Endothelial cell of umbilical vein (primary cell): ENCODE measurements around the gene HDAC10. TPM values are rescaled to one million over a fixed set of nuclear protein-coding genes. Genes with fewer than 3 reads are reported as not detected.

ENCODE experiments used
- BruUV-seq: library from RNA; stranded (reverse); fragments of 400-500 nt; replicated peaks from 2 replicates; lab custom pipeline; 2021; lab: Mats Ljungman, UMichigan
- CTCF ChIA-PET: fragments of 300-600, 350-600 bp; sonication (Branson Sonifier 250); formaldehyde crosslinking; loops from one replicate; lab custom pipeline; 2021; ENCODE audit warnings: antibody characterized with exemption, inconsistent platforms; lab: Charles Lee
- POLR2A ChIA-PET: fragments of 300-600, 350-600 bp; sonication (Branson Sonifier 250); formaldehyde crosslinking; loops from one replicate; lab custom pipeline; 2021; ENCODE audit warnings: antibody characterized with exemption, inconsistent platforms; lab: Charles Lee
- DNase-seq: peaks from one replicate; pipeline ENCODE4 v3.0.0-alpha.2; 2011; ENCODE audit warnings: low read depth, low spot score
- FAIRE-seq: peaks from 2 replicates; lab custom pipeline; 2011; peaks lifted over from hg19 to GRCh38; lab: Jason Lieb, UNC
- H2AFZ ChIP-seq: 2 replicates; pipeline ENCODE4 v1.6.0; 2012; ENCODE audit warnings: low read depth, low read length, control low read depth, inconsistent platforms
- H3K27ac ChIP-seq: 2 replicates; pipeline ENCODE4 v1.5.1; 2011; ENCODE audit warnings: low read depth, mild to moderate bottlenecking, control low read depth, low read length, moderate library complexity; ENCODE audit not compliant: insufficient read depth
- H3K27me3 ChIP-seq, 2 experiments: 2 replicates each; pipeline versions ENCODE4 v1.6.0 to v1.6.1; 2011; ENCODE audit warnings: low read length in 2 of 2, mixed read lengths in 1 of 2; ENCODE audit not compliant: control insufficient read depth in 2 of 2, insufficient read depth in 2 of 2
- H3K36me3 ChIP-seq, 2 experiments: 2 replicates in 1 of 2; 3 replicates in 1 of 2; pipeline ENCODE4 v1.5.1; 2011; ENCODE audit warnings: low read length in 2 of 2, mild to moderate bottlenecking in 1 of 2, moderate library complexity in 1 of 2; ENCODE audit not compliant: control insufficient read depth in 2 of 2, insufficient read depth in 2 of 2; ENCODE audit errors: extremely low read depth in 1 of 2
- H3K4me1 ChIP-seq: 3 replicates; pipeline ENCODE4 v1.5.1; 2011; ENCODE audit warnings: mild to moderate bottlenecking, low read length; ENCODE audit not compliant: control insufficient read depth, insufficient read depth; ENCODE audit errors: extremely low read depth
- H3K4me2 ChIP-seq: 2 replicates; pipeline ENCODE4 v1.6.1; 2011; ENCODE audit warnings: low read length, control low read depth, mixed read lengths; ENCODE audit not compliant: insufficient read depth
- H3K4me3 ChIP-seq, 3 experiments: fragments of 200-600 bp in 1 of 3; sonication (generic), shearing (Covaris generic) in 1 of 3; replicated peaks in 1 of 3; 2 replicates each; pipeline ENCODE4 v1.5.1; 2011 to 2016; ENCODE audit warnings: control low read depth in 3 of 3, low read length in 3 of 3, mild to moderate bottlenecking in 2 of 3, inconsistent platforms in 1 of 3, low read depth in 1 of 3, moderate library complexity in 1 of 3; ENCODE audit not compliant: insufficient read depth in 1 of 3
- H3K79me2 ChIP-seq: 2 replicates; pipeline ENCODE4 v1.6.0; 2012; ENCODE audit warnings: low read length, inconsistent platforms; ENCODE audit not compliant: control insufficient read depth, insufficient read depth
- H3K9ac ChIP-seq: replicated peaks from 2 replicates; pipeline ENCODE3; 2011; ENCODE audit warnings: low read length, control low read depth; ENCODE audit not compliant: insufficient read depth; ENCODE audit errors: extremely low read depth
- H3K9me1 ChIP-seq: replicated peaks from 3 replicates; pipeline ENCODE4 v1.6.0; 2011; ENCODE audit warnings: mild to moderate bottlenecking, low read length; ENCODE audit not compliant: control insufficient read depth, insufficient read depth; ENCODE audit errors: extremely low read depth
- H3K9me3 ChIP-seq: replicated peaks from 2 replicates; pipeline ENCODE4 v1.5.1; 2012; ENCODE audit warnings: low read length, inconsistent platforms; ENCODE audit not compliant: control insufficient read depth, insufficient read depth
- H4K20me1 ChIP-seq: replicated peaks from 2 replicates; pipeline ENCODE3; 2011; ENCODE audit warnings: mild to moderate bottlenecking, low read length; ENCODE audit not compliant: control insufficient read depth, insufficient read depth; ENCODE audit errors: extremely low read depth
- EZH2 ChIP-seq: IDR thresholded peaks from 2 replicates; pipeline ENCODE4 v1.6.1; 2012; ENCODE audit warnings: borderline replicate concordance, low read depth, mild to moderate bottlenecking, moderate library complexity, low read length, inconsistent platforms; ENCODE audit not compliant: severe bottlenecking
- FOS ChIP-seq: IDR thresholded peaks from 2 replicates; pipeline ENCODE4 v1.6.1; 2011; ENCODE audit warnings: mild to moderate bottlenecking, low read length, moderate library complexity, borderline replicate concordance; ENCODE audit not compliant: insufficient read depth
- GATA2 ChIP-seq: IDR thresholded peaks from 2 replicates; pipeline ENCODE4 v1.7.0; 2011; ENCODE audit warnings: low read depth, mild to moderate bottlenecking, moderate library complexity, mixed read lengths, low read length; ENCODE audit not compliant: insufficient read length, insufficient read depth
- JUN ChIP-seq: IDR thresholded peaks from 2 replicates; pipeline ENCODE4 v1.6.1; 2011; ENCODE audit warnings: borderline replicate concordance, low read depth; ENCODE audit not compliant: insufficient read length, insufficient read depth
- MAX ChIP-seq: IDR thresholded peaks from 2 replicates; pipeline ENCODE4 v1.6.1; 2011; ENCODE audit not compliant: insufficient read depth, insufficient read length
- MYC ChIP-seq: IDR thresholded peaks from one replicate; pipeline ENCODE4 v1.6.1; 2011; ENCODE audit warnings: mild to moderate bottlenecking, low read depth, low read length
- POLR2A ChIP-seq: IDR thresholded peaks from 2 replicates; pipeline ENCODE4 v1.6.1; 2012; ENCODE audit warnings: low read depth, mild to moderate bottlenecking, control low read depth, low read length
- POLR2AphosphoS5 ChIP-seq: IDR thresholded peaks from 2 replicates; pipeline ENCODE4 v1.6.1; 2012; ENCODE audit warnings: low read depth, mild to moderate bottlenecking, control low read depth, low read length, moderate library complexity; ENCODE audit not compliant: insufficient read depth
- dilution Hi-C: fragments of 300-500 bp; cut with MboI; formaldehyde crosslinking; loops from one replicate; pipeline ENCODE4 v1.15.0; 2019; ENCODE audit warnings: low sequenced_read_pairs; ENCODE audit not compliant: extremely low pct_ligation_motif_present
- intact Hi-C: fragments of 100-400 bp; cut with micrococcal nuclease; formaldehyde crosslinking; loops from one replicate; pipeline ENCODE4 v1.10.0; 2022
- polyA plus RNA-seq, 4 experiments: library from polyadenylated mRNA; depleted of rRNA in 3 of 4; stranded (reverse) in 3 of 4; unstranded in 1 of 4; fragments of >200 nt; gene quantifications; 2 replicates each; pipeline versions ENCODE4 v1.2.1 to v1.2.3, GENCODE V29; 2011 to 2012; ENCODE audit warnings: missing spikeins in 1 of 4
- total RNA-seq: library from RNA; stranded (reverse); gene quantifications from 2 replicates; pipeline ENCODE4 v1.2.3, GENCODE V29; 2021
- TF ChIP-seq, protein P1 (sequence below), 2 donors: IDR thresholded peaks; 1 replicate in 1 of 2; 2 replicates in 1 of 2; pipeline ENCODE4 v1.5.1; 2011; ENCODE audit warnings: low read length in 2 of 2, mild to moderate bottlenecking in 2 of 2, moderate library complexity in 2 of 2, control low read depth in 1 of 2, inconsistent platforms in 1 of 2, low read depth in 1 of 2; ENCODE audit not compliant: insufficient read depth in 1 of 2; ENCODE audit errors: extremely low read depth in 1 of 2

The HDAC10 gene
- total and polyA plus RNA-seq, 2 donors (not counting 3 experiments of a cell fraction or from before 2014, with no cell fraction given): 32.6 to 47.0 TPM

DNA sequence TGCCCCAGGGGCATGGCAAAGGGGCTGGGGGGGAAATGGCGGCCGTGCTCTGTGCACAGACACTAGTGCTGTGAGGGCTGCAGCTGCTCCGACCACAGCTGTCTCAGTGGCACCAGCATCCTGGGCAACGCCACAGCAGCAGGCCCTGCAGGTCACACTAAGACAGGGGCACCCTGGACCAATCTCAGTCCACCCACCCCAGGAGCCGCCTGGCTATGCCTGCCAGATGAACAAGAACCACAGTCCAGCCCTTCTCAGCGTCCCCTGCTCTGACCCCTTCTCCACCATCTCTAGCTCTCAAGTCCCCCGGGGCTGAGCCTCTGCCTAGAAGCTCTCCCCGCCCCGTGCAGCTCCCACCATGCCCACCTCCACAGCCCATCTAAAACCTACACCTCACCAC is 22.7 kb downstream of the HDAC10 start:
- H3K27me3 ChIP-seq: no peaks in the 10 kb centered on the region
- H2AFZ ChIP-seq: no peak overlapping the region
- ChIA-PET POLR2A (no interaction called here), CTCF (interaction anchor here (1.4 kb wide), 1 partner anchor 9 kb away, joined by 4 read pairs; no protein-coding TSS in a partner anchor)
- H3K4me2 ChIP-seq: no peak overlapping the region
- no peaks in the 10 kb centered on the region for H4K20me1 ChIP-seq
- H3K9me3 ChIP-seq: no peaks in the 10 kb centered on the region
- no peaks in the 10 kb centered on the region for H3K4me1 ChIP-seq
- DNase-seq: no peak
- TF ChIP-seq MYC: no peak
- no peak for TF ChIP-seq GATA2
- no peak for TF ChIP-seq MAX
- no peak for TF ChIP-seq JUN
- no peak overlapping the region for H3K9ac ChIP-seq
- intact Hi-C loops (no loop called here), dilution Hi-C loops (no loop called here)
- H3K27ac ChIP-seq: no peak overlapping the region
- peaks cover 0 to 27% of the 10 kb centered on the region in 2 experiments for H3K36me3 ChIP-seq
- no peak for FAIRE-seq
- H3K79me2 ChIP-seq: no peaks in the 10 kb centered on the region
- H3K4me3 ChIP-seq: no peak overlapping the region
- no peaks in the 10 kb centered on the region for H3K9me1 ChIP-seq
- no TSS peak for BruUV-seq

GRCh38 chr22:50227579-50228215 is 23.4 kb downstream of the HDAC10 start:
- FAIRE-seq: no peak
- no TSS peak for BruUV-seq
- Histone ChIP-seq H3K9ac (no peak overlapping the region), H4K20me1 (no peaks in the 10 kb centered on the region), H3K4me2 (no peak overlapping the region), H3K27ac (no peak overlapping the region), H3K4me3 (no peak overlapping the region), H3K36me3 (peaks cover 0 to 26% of the 10 kb centered on the region in 2 experiments), H3K79me2 (no peaks in the 10 kb centered on the region), H3K9me3 (no peaks in the 10 kb centered on the region), H3K9me1 (no peaks in the 10 kb centered on the region), H2AFZ (no peak overlapping the region), H3K4me1 (no peaks in the 10 kb centered on the region), H3K27me3 (no peaks in the 10 kb centered on the region)
- dilution Hi-C loops: no loop called here
- no peak for DNase-seq
- ChIA-PET POLR2A (no interaction called here), CTCF (interaction anchor here (1.3 to 1.4 kb wide), 2 partner anchors 9 to 79 kb away, joined by 4 read pairs; no protein-coding TSS in a partner anchor)
- TF ChIP-seq, protein P1, sequence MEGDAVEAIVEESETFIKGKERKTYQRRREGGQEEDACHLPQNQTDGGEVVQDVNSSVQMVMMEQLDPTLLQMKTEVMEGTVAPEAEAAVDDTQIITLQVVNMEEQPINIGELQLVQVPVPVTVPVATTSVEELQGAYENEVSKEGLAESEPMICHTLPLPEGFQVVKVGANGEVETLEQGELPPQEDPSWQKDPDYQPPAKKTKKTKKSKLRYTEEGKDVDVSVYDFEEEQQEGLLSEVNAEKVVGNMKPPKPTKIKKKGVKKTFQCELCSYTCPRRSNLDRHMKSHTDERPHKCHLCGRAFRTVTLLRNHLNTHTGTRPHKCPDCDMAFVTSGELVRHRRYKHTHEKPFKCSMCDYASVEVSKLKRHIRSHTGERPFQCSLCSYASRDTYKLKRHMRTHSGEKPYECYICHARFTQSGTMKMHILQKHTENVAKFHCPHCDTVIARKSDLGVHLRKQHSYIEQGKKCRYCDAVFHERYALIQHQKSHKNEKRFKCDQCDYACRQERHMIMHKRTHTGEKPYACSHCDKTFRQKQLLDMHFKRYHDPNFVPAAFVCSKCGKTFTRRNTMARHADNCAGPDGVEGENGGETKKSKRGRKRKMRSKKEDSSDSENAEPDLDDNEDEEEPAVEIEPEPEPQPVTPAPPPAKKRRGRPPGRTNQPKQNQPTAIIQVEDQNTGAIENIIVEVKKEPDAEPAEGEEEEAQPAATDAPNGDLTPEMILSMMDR (IDR thresholded peaks at IDR 0.05; ENCODE audit: extremely low read depth in 1 of 2, insufficient read depth in 1 of 2, low read depth in 1 of 2, low read length in 2 of 2): no peak
- TF ChIP-seq POLR2A: no peak
- TF ChIP-seq MAX: no peak
- TF ChIP-seq POLR2AphosphoS5: no peak
- no peak for TF ChIP-seq EZH2
- TF ChIP-seq JUN: no peak
- TF ChIP-seq MYC: no peak
- TF ChIP-seq GATA2: no peak
- TF ChIP-seq FOS: no peak
- intact Hi-C loops: no loop called here
